ENCODE measurements around the gene ZNF292. TPM values are rescaled to one million over a fixed set of nuclear protein-coding genes. Genes with fewer than 3 reads are reported as not detected.

ZNF292 gene
- total RNA-seq (2021) (42.6 and 45.0 TPM in 2 replicates), Bru-seq, nascent RNA (percentile 95 among the genes with signal in this experiment), BruChase-seq, experiment 1, labeled RNA remaining after a 2-hour chase (percentile 94 among the genes with signal in this experiment), BruChase-seq, experiment 2, labeled RNA remaining after a 6-hour chase (percentile 81 among the genes with signal in this experiment)
- long read RNA-seq, partial matches to known transcripts = 1 of 7 reads
- long read RNA-seq, other reads (novel, unspliced or antisense) = 6 of 7 reads

DNA sequence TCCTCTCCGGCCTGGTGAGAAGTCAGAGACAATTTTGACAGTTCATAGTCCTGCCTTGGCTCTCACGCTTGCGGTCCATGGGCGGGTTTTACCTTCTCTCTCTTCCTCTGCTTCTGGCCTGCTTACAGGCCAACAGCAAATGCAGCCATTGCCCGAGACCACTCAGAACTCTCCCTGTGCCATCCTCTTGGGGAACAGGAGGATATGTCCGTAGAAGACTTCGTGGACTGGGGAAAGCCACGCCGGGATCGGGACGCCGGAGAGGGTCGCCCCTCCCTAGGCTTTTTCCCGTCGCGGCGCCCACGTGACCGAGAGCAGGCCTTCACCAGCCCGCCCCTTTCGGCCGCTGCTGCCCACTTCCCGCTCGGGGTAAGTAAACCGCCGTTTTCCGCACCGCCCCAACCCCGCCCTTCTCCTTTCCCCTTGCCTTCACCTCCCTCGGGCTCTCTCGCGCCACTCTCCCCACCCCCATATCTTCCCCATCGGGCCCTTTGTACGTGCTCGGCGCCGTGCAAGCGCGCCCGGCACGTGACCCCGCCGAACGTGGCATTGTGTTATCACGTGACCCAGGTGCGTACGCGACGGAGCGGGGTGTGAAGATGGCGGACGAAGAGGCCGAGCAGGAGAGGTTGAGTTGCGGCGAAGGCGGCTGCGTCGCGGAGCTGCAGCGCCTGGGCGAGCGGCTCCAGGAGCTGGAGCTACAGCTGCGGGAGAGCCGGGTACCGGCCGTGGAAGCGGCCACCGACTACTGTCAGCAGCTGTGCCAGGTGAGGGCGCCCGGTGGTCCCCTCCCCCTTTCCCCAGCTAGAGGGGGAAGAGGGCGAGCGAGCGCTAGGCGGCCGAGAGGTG, at the start of gene ZNF292:
TSS of gene ZNF292 (plus strand) at position 573 of the 849 bp plus-strand sequence. CDS start at position 600, 27 bp downstream.
- intact Hi-C loops (cut with micrococcal nuclease; ENCODE audit: unreplicated experiment) = loop anchor here (5.0 to 10.0 kb wide), 2 partner anchors 77 to 440 kb away; partner anchors contain the start of gene ORC3
- peak within 1 kb of the TSS; percentile 86 for H3K27ac ChIP-seq (ENCODE audit: low read depth, low read length, poor library complexity, severe bottlenecking)
- TF ChIP-seq EZH2 (IDR thresholded peaks at IDR 0.05; ENCODE audit: borderline replicate concordance, low read depth, low read length, poor library complexity, severe bottlenecking) (no peak), CTCF (conservative IDR thresholded peaks at IDR 0.05; ENCODE audit: low read depth, low read length) (no peak)
- H3K9me3 ChIP-seq (ENCODE audit: low read depth, low read length, poor library complexity, severe bottlenecking) = no peaks in the 10 kb centered on the region
- no peaks in the 10 kb centered on the region for H3K27me3 ChIP-seq (replicated peaks; ENCODE audit: insufficient read depth, low read depth, low read length, poor library complexity)
- DNase-seq (ENCODE audit: low spot score) = peak; percentile 99
- H3K4me1 ChIP-seq (ENCODE audit: insufficient read depth, low read length, poor library complexity, severe bottlenecking) = peaks cover 31% of the 10 kb centered on the region
- peaks cover 6% of the 10 kb centered on the region for H3K36me3 ChIP-seq (ENCODE audit: insufficient read depth, low read length, poor library complexity, severe bottlenecking)
- ChIA-PET POLR2A (ENCODE audit: low non-redundant PET) (no interaction called here), CTCF (no interaction called here)
- BruUV-seq (replicated peaks) = no TSS peak
- peak within 1 kb of the TSS; percentile 92 for H3K4me3 ChIP-seq (ENCODE audit: low read depth, low read length, poor library complexity, severe bottlenecking)

DNA sequence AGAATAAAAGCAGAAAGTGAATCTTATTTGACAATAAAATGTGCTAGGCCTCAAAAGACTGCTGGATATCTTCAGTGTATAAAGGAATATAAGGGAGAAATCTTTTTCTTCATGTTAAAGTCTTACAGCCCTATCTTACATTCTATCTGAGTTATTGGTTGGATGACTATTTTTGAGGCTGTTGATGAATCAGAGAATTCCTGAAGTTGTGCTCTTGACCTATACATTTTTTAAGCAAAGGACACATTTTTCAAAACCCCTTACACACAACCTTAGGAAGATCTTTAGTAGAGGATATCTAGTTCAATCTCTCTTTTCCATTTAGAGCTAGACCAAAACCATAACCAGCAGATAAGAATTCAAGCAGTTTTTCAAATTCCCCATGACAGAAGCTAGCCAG, 49.5 kb upstream of the ZNF292 start:
- no peak for DNase-seq (ENCODE audit: low spot score)
- Histone ChIP-seq H3K36me3 (ENCODE audit: insufficient read depth, low read length, poor library complexity, severe bottlenecking) (no peaks in the 10 kb centered on the region), H3K9me3 (ENCODE audit: low read depth, low read length, poor library complexity, severe bottlenecking) (no peaks in the 10 kb centered on the region), H3K27ac (ENCODE audit: low read depth, low read length, poor library complexity, severe bottlenecking) (no peak overlapping the region), H3K4me1 (ENCODE audit: insufficient read depth, low read length, poor library complexity, severe bottlenecking) (no peaks in the 10 kb centered on the region), H3K4me3 (ENCODE audit: low read depth, low read length, poor library complexity, severe bottlenecking) (no peak overlapping the region), H3K27me3 (replicated peaks; ENCODE audit: insufficient read depth, low read depth, low read length, poor library complexity) (no peaks in the 10 kb centered on the region)
- no TSS peak for BruUV-seq (replicated peaks)
- TF ChIP-seq EZH2 (IDR thresholded peaks at IDR 0.05; ENCODE audit: borderline replicate concordance, low read depth, low read length, poor library complexity, severe bottlenecking) = no peak
- CTCF ChIA-PET = no interaction called here
- POLR2A ChIA-PET (ENCODE audit: low non-redundant PET) = no interaction called here
- intact Hi-C loops (cut with micrococcal nuclease; ENCODE audit: unreplicated experiment) = no loop called here

- intact Hi-C loops (cut with micrococcal nuclease; ENCODE audit: unreplicated experiment) = no loop called here
- no TSS peak for BruUV-seq (replicated peaks)
- Histone ChIP-seq H3K27ac (ENCODE audit: low read depth, low read length, poor library complexity, severe bottlenecking) (no peak overlapping the region), H3K4me1 (ENCODE audit: insufficient read depth, low read length, poor library complexity, severe bottlenecking) (no peaks in the 10 kb centered on the region), H3K9me3 (ENCODE audit: low read depth, low read length, poor library complexity, severe bottlenecking) (no peaks in the 10 kb centered on the region), H3K36me3 (ENCODE audit: insufficient read depth, low read length, poor library complexity, severe bottlenecking) (no peaks in the 10 kb centered on the region), H3K4me3 (ENCODE audit: low read depth, low read length, poor library complexity, severe bottlenecking) (no peak overlapping the region), H3K27me3 (replicated peaks; ENCODE audit: insufficient read depth, low read depth, low read length, poor library complexity) (no peaks in the 10 kb centered on the region)
- ChIA-PET CTCF (no interaction called here), POLR2A (ENCODE audit: low non-redundant PET) (no interaction called here)
- DNase-seq (ENCODE audit: low spot score) = no peak
- TF ChIP-seq CTCF (conservative IDR thresholded peaks at IDR 0.05; ENCODE audit: low read depth, low read length) = no peak
- no peak for TF ChIP-seq EZH2 (IDR thresholded peaks at IDR 0.05; ENCODE audit: borderline replicate concordance, low read depth, low read length, poor library complexity, severe bottlenecking)
Observed at GRCh38 chr6:87110636-87111035, 44.7 kb upstream of the ZNF292 start.

Data from A673 (cell line).